ENCODE data around the gene C14orf180. TPM values are rescaled to one million over a fixed set of nuclear protein-coding genes. Genes with fewer than 3 reads are reported as not detected.

Gene C14orf180
- total RNA-seq, 1 experiment from 2014 or later, result not detected

DNA sequence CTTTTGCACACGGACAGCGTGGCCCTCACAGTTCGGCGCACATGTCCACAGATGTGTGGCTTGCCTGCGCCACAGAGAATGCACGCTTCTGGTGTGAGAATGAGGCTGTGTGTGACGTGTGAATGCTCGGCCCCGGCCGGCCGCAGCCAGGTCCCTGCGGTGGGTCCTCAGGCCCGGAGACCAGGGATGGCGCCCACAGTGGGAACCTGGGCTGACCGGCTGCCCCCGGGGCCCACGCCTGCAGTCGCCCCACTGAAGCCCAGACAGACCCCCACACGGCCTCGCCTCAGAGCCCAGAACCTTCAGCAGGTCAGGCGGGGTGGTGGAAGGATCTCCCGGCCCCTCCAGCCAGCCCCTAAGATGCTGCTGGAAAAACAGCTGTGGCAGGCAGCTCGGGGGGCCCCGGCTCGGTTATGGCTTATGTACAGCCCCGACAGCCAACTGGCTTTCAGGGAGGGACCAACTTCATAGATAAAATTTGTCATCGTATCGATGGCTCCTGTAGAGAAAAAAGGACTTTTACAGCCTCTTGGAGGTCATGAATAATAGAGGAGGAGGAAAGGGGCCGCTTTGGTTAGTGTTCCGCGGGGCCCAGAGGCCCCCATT lies 4.5 kb upstream of the C14orf180 start:
- Histone ChIP-seq H3K27me3 (replicated peaks; ENCODE audit: insufficient read depth, low read depth, low read length, poor library complexity) (no peaks in the 10 kb centered on the region), H3K36me3 (ENCODE audit: insufficient read depth, low read length, poor library complexity, severe bottlenecking) (no peaks in the 10 kb centered on the region), H3K4me3 (ENCODE audit: low read depth, low read length, poor library complexity, severe bottlenecking) (no peak overlapping the region), H3K27ac (ENCODE audit: low read depth, low read length, poor library complexity, severe bottlenecking) (no peak overlapping the region), H3K9me3 (ENCODE audit: low read depth, low read length, poor library complexity, severe bottlenecking) (no peaks in the 10 kb centered on the region), H3K4me1 (ENCODE audit: insufficient read depth, low read length, poor library complexity, severe bottlenecking) (no peaks in the 10 kb centered on the region)
- no peak for DNase-seq (ENCODE audit: low spot score)
- ChIA-PET POLR2A (ENCODE audit: low non-redundant PET) (no interaction called here), CTCF (no interaction called here)
- TF ChIP-seq, protein P1, sequence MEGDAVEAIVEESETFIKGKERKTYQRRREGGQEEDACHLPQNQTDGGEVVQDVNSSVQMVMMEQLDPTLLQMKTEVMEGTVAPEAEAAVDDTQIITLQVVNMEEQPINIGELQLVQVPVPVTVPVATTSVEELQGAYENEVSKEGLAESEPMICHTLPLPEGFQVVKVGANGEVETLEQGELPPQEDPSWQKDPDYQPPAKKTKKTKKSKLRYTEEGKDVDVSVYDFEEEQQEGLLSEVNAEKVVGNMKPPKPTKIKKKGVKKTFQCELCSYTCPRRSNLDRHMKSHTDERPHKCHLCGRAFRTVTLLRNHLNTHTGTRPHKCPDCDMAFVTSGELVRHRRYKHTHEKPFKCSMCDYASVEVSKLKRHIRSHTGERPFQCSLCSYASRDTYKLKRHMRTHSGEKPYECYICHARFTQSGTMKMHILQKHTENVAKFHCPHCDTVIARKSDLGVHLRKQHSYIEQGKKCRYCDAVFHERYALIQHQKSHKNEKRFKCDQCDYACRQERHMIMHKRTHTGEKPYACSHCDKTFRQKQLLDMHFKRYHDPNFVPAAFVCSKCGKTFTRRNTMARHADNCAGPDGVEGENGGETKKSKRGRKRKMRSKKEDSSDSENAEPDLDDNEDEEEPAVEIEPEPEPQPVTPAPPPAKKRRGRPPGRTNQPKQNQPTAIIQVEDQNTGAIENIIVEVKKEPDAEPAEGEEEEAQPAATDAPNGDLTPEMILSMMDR (conservative IDR thresholded peaks at IDR 0.05; ENCODE audit: low read depth, low read length), result no peak
- TF ChIP-seq EZH2 (IDR thresholded peaks at IDR 0.05; ENCODE audit: borderline replicate concordance, low read depth, low read length, poor library complexity, severe bottlenecking), result no peak
- no TSS peak for BruUV-seq (replicated peaks)
- intact Hi-C loops (cut with micrococcal nuclease; ENCODE audit: unreplicated experiment), result no loop called here

GRCh38 chr14:104576232-104576969 lies 3.2 kb upstream of the C14orf180 start:
- TF ChIP-seq, protein P1 (conservative IDR thresholded peaks at IDR 0.05; ENCODE audit: low read depth, low read length), result no peak
- no peak for TF ChIP-seq EZH2 (IDR thresholded peaks at IDR 0.05; ENCODE audit: borderline replicate concordance, low read depth, low read length, poor library complexity, severe bottlenecking)
- no peak overlapping the region for H3K4me3 ChIP-seq (ENCODE audit: low read depth, low read length, poor library complexity, severe bottlenecking)
- POLR2A ChIA-PET (ENCODE audit: low non-redundant PET), result interaction anchor here (0.6 kb wide), 1 partner anchor 21 kb away, joined by 3 read pairs; no protein-coding TSS in a partner anchor
- H3K4me1 ChIP-seq (ENCODE audit: insufficient read depth, low read length, poor library complexity, severe bottlenecking), result no peaks in the 10 kb centered on the region
- DNase-seq (ENCODE audit: low spot score), result no peak
- intact Hi-C loops (cut with micrococcal nuclease; ENCODE audit: unreplicated experiment), result no loop called here
- no peaks in the 10 kb centered on the region for H3K9me3 ChIP-seq (ENCODE audit: low read depth, low read length, poor library complexity, severe bottlenecking)
- CTCF ChIA-PET, result no interaction called here
- no peaks in the 10 kb centered on the region for H3K27me3 ChIP-seq (replicated peaks; ENCODE audit: insufficient read depth, low read depth, low read length, poor library complexity)
- H3K36me3 ChIP-seq (ENCODE audit: insufficient read depth, low read length, poor library complexity, severe bottlenecking), result no peaks in the 10 kb centered on the region
- no TSS peak for BruUV-seq (replicated peaks)
- no peak overlapping the region for H3K27ac ChIP-seq (ENCODE audit: low read depth, low read length, poor library complexity, severe bottlenecking)

GRCh38 chr14:104576970-104577332 lies 2.6 kb upstream of the C14orf180 start:
- TF ChIP-seq, protein P1 (conservative IDR thresholded peaks at IDR 0.05; ENCODE audit: low read depth, low read length), result no peak
- TF ChIP-seq EZH2 (IDR thresholded peaks at IDR 0.05; ENCODE audit: borderline replicate concordance, low read depth, low read length, poor library complexity, severe bottlenecking), result no peak
- POLR2A ChIA-PET (ENCODE audit: low non-redundant PET), result no interaction called here
- Histone ChIP-seq H3K36me3 (ENCODE audit: insufficient read depth, low read length, poor library complexity, severe bottlenecking) (no peaks in the 10 kb centered on the region), H3K4me3 (ENCODE audit: low read depth, low read length, poor library complexity, severe bottlenecking) (no peak overlapping the region), H3K27ac (ENCODE audit: low read depth, low read length, poor library complexity, severe bottlenecking) (no peak overlapping the region), H3K27me3 (replicated peaks; ENCODE audit: insufficient read depth, low read depth, low read length, poor library complexity) (no peaks in the 10 kb centered on the region), H3K4me1 (ENCODE audit: insufficient read depth, low read length, poor library complexity, severe bottlenecking) (no peaks in the 10 kb centered on the region), H3K9me3 (ENCODE audit: low read depth, low read length, poor library complexity, severe bottlenecking) (no peaks in the 10 kb centered on the region)
- DNase-seq (ENCODE audit: low spot score), result no peak
- no TSS peak for BruUV-seq (replicated peaks)
- CTCF ChIA-PET, result no interaction called here
- intact Hi-C loops (cut with micrococcal nuclease; ENCODE audit: unreplicated experiment), result no loop called here

Measured in A673 (cell line).